ENCODE results near the gene LRRC3B.

The LRRC3B gene

GRCh38 chr3:26631390-26631738 is 8.8 kb downstream of the LRRC3B start:
- DNase-seq (ENCODE audit: low spot score) = no peak

GRCh38 chr3:26634601-26635000 is 12.0 kb downstream of the LRRC3B start:
- no peak for DNase-seq (ENCODE audit: low spot score)

GRCh38 chr3:26636096-26636727 is 13.6 kb downstream of the LRRC3B start:
- DNase-seq (ENCODE audit: low spot score) = no peak

- no peak for DNase-seq (ENCODE audit: low spot score)
These were observed 15.1 kb downstream of the LRRC3B start for GRCh38 chr3:26637698-26638097.

GRCh38 chr3:26638113-26638512 is 15.5 kb downstream of the LRRC3B start:
- no peak for DNase-seq (ENCODE audit: low spot score)

- DNase-seq (ENCODE audit: low spot score) = no peak
These were observed 16.8 kb downstream of the LRRC3B start for GRCh38 chr3:26639339-26639738.

- no peak for DNase-seq (ENCODE audit: low spot score)
These were observed 24.5 kb downstream of the LRRC3B start for GRCh38 chr3:26647078-26647477.

- DNase-seq (ENCODE audit: low spot score) = no peak
These were observed 25.9 kb downstream of the LRRC3B start for GRCh38 chr3:26648461-26648860.

GRCh38 chr3:26652164-26652563 is 29.6 kb downstream of the LRRC3B start:
- no peak for DNase-seq (ENCODE audit: low spot score)

GRCh38 chr3:26653811-26654425 is 31.3 kb downstream of the LRRC3B start:
- no peak for DNase-seq (ENCODE audit: low spot score)

GRCh38 chr3:26655231-26655630 is 32.7 kb downstream of the LRRC3B start:
- DNase-seq (ENCODE audit: low spot score) = no peak

GRCh38 chr3:26657348-26657976 is 34.9 kb downstream of the LRRC3B start:
- DNase-seq (ENCODE audit: low spot score) = no peak

- DNase-seq (ENCODE audit: low spot score) = no peak
These were observed 45.6 kb downstream of the LRRC3B start for GRCh38 chr3:26668171-26668570.

GRCh38 chr3:26668696-26669095 is 46.1 kb downstream of the LRRC3B start:
- DNase-seq (ENCODE audit: low spot score) = no peak

- no peak for DNase-seq (ENCODE audit: low spot score)
These were observed 52.8 kb downstream of the LRRC3B start for GRCh38 chr3:26675336-26675735.

GRCh38 chr3:26681632-26682031 is 59.1 kb downstream of the LRRC3B start:
- DNase-seq (ENCODE audit: low spot score) = no peak

GRCh38 chr3:26682406-26682805 is 59.8 kb downstream of the LRRC3B start:
- DNase-seq (ENCODE audit: low spot score) = no peak

GRCh38 chr3:26683902-26684301 is 61.3 kb downstream of the LRRC3B start:
- DNase-seq (ENCODE audit: low spot score) = no peak

GRCh38 chr3:26687466-26687865 is 64.9 kb downstream of the LRRC3B start:
- no peak for DNase-seq (ENCODE audit: low spot score)

- DNase-seq (ENCODE audit: low spot score) = no peak
These were observed 77.0 kb downstream of the LRRC3B start for GRCh38 chr3:26699553-26699952.

- no peak for DNase-seq (ENCODE audit: low spot score)
These were observed 80.9 kb downstream of the LRRC3B start for GRCh38 chr3:26703519-26703918.

GRCh38 chr3:26704736-26705135 is 82.2 kb downstream of the LRRC3B start:
- DNase-seq (ENCODE audit: low spot score) = no peak

- DNase-seq (ENCODE audit: low spot score) = no peak
These were observed 85.9 kb downstream of the LRRC3B start for GRCh38 chr3:26708501-26708900.

All from SW480 (cell line).